Loucy (cell line): ENCODE data around the gene RGS9.

Experiments
- EZH2phosphoT487 ChIP-seq: fragments of 200-600 bp; IDR thresholded peaks from 2 replicates; pipeline ENCODE4 v1.6.1; 2018; ENCODE audit warnings: antibody characterized with exemption, mild to moderate bottlenecking, moderate library complexity, borderline replicate concordance
- TF ChIP-seq, protein P1 (sequence below): fragments of 200-600 bp; sonication (generic); conservative IDR thresholded peaks from 2 replicates; pipeline ENCODE4 v1.5.1; 2014; ENCODE audit warnings: mild to moderate bottlenecking, antibody characterized with exemption, low read length

DNA sequence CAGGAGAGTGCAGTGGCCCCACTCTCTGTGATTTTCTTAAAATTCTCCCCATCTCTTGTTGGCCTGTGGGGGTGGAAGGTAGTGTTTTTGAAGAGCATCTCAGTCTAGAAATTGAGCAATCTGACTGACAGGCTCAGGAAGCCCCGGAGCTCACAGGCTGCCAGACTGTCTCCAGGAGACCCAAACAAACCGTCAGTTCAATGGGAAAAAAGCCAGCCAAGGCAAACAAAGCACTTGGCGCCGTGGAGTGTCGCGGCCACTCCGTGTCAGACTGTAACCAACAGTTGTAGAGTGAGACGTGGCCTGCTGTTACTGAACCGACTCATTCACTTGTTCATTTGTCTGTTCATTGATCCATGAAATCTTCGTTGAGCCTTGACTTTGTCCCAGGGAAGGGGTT lies 33.7 kb downstream of the RGS9 start:
- TF ChIP-seq, protein P1, sequence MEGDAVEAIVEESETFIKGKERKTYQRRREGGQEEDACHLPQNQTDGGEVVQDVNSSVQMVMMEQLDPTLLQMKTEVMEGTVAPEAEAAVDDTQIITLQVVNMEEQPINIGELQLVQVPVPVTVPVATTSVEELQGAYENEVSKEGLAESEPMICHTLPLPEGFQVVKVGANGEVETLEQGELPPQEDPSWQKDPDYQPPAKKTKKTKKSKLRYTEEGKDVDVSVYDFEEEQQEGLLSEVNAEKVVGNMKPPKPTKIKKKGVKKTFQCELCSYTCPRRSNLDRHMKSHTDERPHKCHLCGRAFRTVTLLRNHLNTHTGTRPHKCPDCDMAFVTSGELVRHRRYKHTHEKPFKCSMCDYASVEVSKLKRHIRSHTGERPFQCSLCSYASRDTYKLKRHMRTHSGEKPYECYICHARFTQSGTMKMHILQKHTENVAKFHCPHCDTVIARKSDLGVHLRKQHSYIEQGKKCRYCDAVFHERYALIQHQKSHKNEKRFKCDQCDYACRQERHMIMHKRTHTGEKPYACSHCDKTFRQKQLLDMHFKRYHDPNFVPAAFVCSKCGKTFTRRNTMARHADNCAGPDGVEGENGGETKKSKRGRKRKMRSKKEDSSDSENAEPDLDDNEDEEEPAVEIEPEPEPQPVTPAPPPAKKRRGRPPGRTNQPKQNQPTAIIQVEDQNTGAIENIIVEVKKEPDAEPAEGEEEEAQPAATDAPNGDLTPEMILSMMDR: no peak
- no peak for TF ChIP-seq EZH2phosphoT487
